ENCODE data around the gene TFIP11. TPM values are rescaled to one million over a fixed set of nuclear protein-coding genes. Genes with fewer than 3 reads are reported as not detected.

TFIP11 gene
- total and polyA plus RNA-seq, 10 of the 15 experiments (the other 5 are each of a cell fraction or from before 2014, with no cell fraction given), result 14.2 to 43.3 (median 31.9) TPM

DNA sequence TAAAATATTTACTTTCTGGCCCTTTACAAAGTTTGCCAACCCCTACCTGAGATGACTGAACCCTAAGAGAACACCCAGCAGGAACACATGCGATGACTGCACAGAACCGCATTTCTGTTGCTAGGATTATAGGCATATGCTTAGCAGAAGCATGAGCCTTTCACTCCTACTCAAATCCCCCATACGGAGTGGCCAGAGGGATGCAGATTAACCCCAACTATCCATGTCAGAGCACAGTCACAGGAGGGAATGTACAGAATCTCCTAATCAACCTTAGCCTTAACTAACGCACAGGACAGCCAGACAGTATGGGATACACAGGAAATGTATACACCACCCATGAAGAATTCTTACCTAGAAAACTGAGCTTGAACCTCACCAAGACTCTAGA lies 34.9 kb downstream of the TFIP11 start:
- in situ Hi-C loops (cut with MboI) (no loop called here), intact Hi-C loops (cut with micrococcal nuclease; ENCODE audit: unreplicated experiment) (no loop called here)
- no peak for TF ChIP-seq TCF12 (IDR thresholded peaks at IDR 0.05; ENCODE audit: low read depth, low read length)
- H4K20me1 ChIP-seq (ENCODE audit: control insufficient read depth, insufficient read depth), result no peaks in the 10 kb centered on the region
- H3K27me3 ChIP-seq (replicated peaks in 1 of 2; ENCODE audit: control insufficient read depth in 2 of 2, insufficient read depth in 2 of 2, low read length in 1 of 2), result no peaks in the 10 kb centered on the region
- DNase-seq (ENCODE audit: low read depth, low spot score), result no peak
- no peak overlapping the region for H3K27ac ChIP-seq (ENCODE audit: control insufficient read depth, insufficient read depth)
- ChIA-PET SMC1A (ENCODE audit: uncharacterized antibody, unreplicated experiment) (interaction anchor here (0.5 to 0.9 kb wide), 2 partner anchors 46 to 146 kb away, joined by 3 read pairs; no protein-coding TSS in a partner anchor), RAD21 (ENCODE audit: unreplicated experiment) (no interaction called here), POLR2A (no interaction called here), CTCF (interaction anchor here (1.5 kb wide), 1 partner anchor 16 kb away, joined by 3 read pairs; no protein-coding TSS in a partner anchor)
- 44% methylated on average over 4 of the region's 4 CpGs for WGBS (ENCODE audit: insufficient coverage, insufficient replicate concordance, low lambda C conversion rate, missing lambda C conversion rate)
- ATAC-seq, result no peak
- H3K9me3 ChIP-seq (replicated peaks; ENCODE audit: control insufficient read depth, insufficient read depth, low read length), result no peaks in the 10 kb centered on the region
- no peak overlapping the region for H3K4me3 ChIP-seq
- peaks cover 34% of the 10 kb centered on the region for H3K4me1 ChIP-seq (ENCODE audit: control insufficient read depth, insufficient read depth, low read length)
- H3K4me2 ChIP-seq (ENCODE audit: control insufficient read depth, insufficient read depth), result 0 out of 2 replicates have a peak overlapping the region, but pooled peaks have one; percentile 12
- BruUV-seq (replicated peaks), result no TSS peak
- peaks cover 35% of the 10 kb centered on the region for H3K79me2 ChIP-seq (ENCODE audit: control insufficient read depth, insufficient read depth, low read length)
- no peak overlapping the region for H2AFZ ChIP-seq (ENCODE audit: control insufficient read depth, low read depth, low read length)
- FAIRE-seq, result no peak
- H3K9ac ChIP-seq (ENCODE audit: control insufficient read depth, insufficient read depth, low read length), result no peak overlapping the region
- peaks cover 2 to 9% of the 10 kb centered on the region in 2 experiments for H3K36me3 ChIP-seq (ENCODE audit: control insufficient read depth in 2 of 2, insufficient read depth in 2 of 2, low read length in 1 of 2)

DNA sequence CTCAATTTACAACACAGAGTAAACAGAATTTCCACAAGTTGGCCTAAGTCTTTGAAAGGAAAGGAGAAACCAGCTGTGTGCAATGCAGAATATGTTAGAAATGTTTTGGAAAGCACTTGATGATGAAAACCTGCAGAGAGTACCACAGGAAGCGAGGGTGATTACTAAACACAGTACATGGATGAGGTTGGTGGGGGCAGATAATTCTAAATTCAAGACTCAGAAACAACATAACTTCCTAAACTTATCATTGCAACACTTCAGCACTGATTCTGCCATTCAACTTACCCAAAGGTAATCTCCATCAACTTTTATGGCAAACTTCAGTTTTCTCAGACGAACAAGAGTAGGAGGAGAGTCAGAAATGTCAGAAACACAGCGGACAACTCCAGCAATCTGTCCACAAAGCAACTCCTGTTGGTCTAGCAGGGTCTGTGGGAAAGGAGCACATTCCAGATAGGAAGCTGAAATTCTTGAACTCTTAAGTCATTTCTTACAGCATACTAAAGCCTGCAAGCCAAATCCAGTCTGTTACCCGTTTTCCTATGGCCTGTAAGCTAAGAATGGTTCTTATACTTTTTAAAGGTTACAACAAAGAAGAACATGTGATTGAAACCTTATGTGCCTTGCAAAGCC lies 35.5 kb downstream of the TFIP11 start:
- Histone ChIP-seq H4K20me1 (ENCODE audit: control insufficient read depth, insufficient read depth) (no peaks in the 10 kb centered on the region), H3K9ac (ENCODE audit: control insufficient read depth, insufficient read depth, low read length) (no peak overlapping the region), H3K4me3 (no peak overlapping the region), H3K27ac (ENCODE audit: control insufficient read depth, insufficient read depth) (no peak overlapping the region), H3K79me2 (ENCODE audit: control insufficient read depth, insufficient read depth, low read length) (peaks cover 35% of the 10 kb centered on the region), H3K4me1 (ENCODE audit: control insufficient read depth, insufficient read depth, low read length) (peaks cover 30% of the 10 kb centered on the region), H3K27me3 (replicated peaks in 1 of 2; ENCODE audit: control insufficient read depth in 2 of 2, insufficient read depth in 2 of 2, low read length in 1 of 2) (no peaks in the 10 kb centered on the region), H3K9me3 (replicated peaks; ENCODE audit: control insufficient read depth, insufficient read depth, low read length) (no peaks in the 10 kb centered on the region), H3K36me3 (ENCODE audit: control insufficient read depth in 2 of 2, insufficient read depth in 2 of 2, low read length in 1 of 2) (peaks cover 3 to 12% of the 10 kb centered on the region in 2 experiments), H3K4me2 (ENCODE audit: control insufficient read depth, insufficient read depth) (no peak overlapping the region), H2AFZ (ENCODE audit: control insufficient read depth, low read depth, low read length) (no peak overlapping the region)
- POLR2A ChIA-PET, result interaction anchor here (0.6 kb wide), 1 partner anchor 113 kb away, joined by 3 read pairs; no protein-coding TSS in a partner anchor
- WGBS (ENCODE audit: insufficient coverage, insufficient replicate concordance, low lambda C conversion rate, missing lambda C conversion rate), result 85% methylated on average over 4 of the region's 4 CpGs
- ATAC-seq, result no peak
- intact Hi-C loops (cut with micrococcal nuclease; ENCODE audit: unreplicated experiment), result no loop called here
- no peak for DNase-seq (ENCODE audit: low read depth, low spot score)
- SMC1A ChIA-PET (ENCODE audit: uncharacterized antibody, unreplicated experiment), result interaction anchor here (0.5 to 0.9 kb wide), 2 partner anchors 45 to 147 kb away, joined by 3 read pairs; no protein-coding TSS in a partner anchor
- CTCF ChIA-PET, result interaction anchor here (1.5 kb wide), 1 partner anchor 16 kb away, joined by 3 read pairs; no protein-coding TSS in a partner anchor
- in situ Hi-C loops (cut with MboI), result no loop called here
- no TSS peak for BruUV-seq (replicated peaks)
- FAIRE-seq, result no peak
- RAD21 ChIA-PET (ENCODE audit: unreplicated experiment), result no interaction called here
- TF ChIP-seq, protein P1, sequence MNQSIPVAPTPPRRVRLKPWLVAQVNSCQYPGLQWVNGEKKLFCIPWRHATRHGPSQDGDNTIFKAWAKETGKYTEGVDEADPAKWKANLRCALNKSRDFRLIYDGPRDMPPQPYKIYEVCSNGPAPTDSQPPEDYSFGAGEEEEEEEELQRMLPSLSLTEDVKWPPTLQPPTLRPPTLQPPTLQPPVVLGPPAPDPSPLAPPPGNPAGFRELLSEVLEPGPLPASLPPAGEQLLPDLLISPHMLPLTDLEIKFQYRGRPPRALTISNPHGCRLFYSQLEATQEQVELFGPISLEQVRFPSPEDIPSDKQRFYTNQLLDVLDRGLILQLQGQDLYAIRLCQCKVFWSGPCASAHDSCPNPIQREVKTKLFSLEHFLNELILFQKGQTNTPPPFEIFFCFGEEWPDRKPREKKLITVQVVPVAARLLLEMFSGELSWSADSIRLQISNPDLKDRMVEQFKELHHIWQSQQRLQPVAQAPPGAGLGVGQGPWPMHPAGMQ (IDR thresholded peaks at IDR 0.05; ENCODE audit: borderline replicate concordance), result no peak
- TF ChIP-seq RBBP5 (conservative IDR thresholded peaks at IDR 0.05) (no peak), ZNF217 (IDR thresholded peaks at IDR 0.05) (no peak), SIX5 (IDR thresholded peaks at IDR 0.05; ENCODE audit: low read depth, low read length, severe bottlenecking) (no peak), NFXL1 (IDR thresholded peaks at IDR 0.05; ENCODE audit: borderline replicate concordance) (no peak), CEBPB (IDR thresholded peaks at IDR 0.05; ENCODE audit: borderline replicate concordance in 1 of 2, low read depth in 2 of 2, low read length in 2 of 2) (no peak), NR2C1 (IDR thresholded peaks at IDR 0.05) (no peak)
- TF ChIP-seq, protein P2, sequence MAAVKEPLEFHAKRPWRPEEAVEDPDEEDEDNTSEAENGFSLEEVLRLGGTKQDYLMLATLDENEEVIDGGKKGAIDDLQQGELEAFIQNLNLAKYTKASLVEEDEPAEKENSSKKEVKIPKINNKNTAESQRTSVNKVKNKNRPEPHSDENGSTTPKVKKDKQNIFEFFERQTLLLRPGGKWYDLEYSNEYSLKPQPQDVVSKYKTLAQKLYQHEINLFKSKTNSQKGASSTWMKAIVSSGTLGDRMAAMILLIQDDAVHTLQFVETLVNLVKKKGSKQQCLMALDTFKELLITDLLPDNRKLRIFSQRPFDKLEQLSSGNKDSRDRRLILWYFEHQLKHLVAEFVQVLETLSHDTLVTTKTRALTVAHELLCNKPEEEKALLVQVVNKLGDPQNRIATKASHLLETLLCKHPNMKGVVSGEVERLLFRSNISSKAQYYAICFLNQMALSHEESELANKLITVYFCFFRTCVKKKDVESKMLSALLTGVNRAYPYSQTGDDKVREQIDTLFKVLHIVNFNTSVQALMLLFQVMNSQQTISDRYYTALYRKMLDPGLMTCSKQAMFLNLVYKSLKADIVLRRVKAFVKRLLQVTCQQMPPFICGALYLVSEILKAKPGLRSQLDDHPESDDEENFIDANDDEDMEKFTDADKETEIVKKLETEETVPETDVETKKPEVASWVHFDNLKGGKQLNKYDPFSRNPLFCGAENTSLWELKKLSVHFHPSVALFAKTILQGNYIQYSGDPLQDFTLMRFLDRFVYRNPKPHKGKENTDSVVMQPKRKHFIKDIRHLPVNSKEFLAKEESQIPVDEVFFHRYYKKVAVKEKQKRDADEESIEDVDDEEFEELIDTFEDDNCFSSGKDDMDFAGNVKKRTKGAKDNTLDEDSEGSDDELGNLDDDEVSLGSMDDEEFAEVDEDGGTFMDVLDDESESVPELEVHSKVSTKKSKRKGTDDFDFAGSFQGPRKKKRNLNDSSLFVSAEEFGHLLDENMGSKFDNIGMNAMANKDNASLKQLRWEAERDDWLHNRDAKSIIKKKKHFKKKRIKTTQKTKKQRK (IDR thresholded peaks at IDR 0.05; ENCODE audit: low read depth, low read length), result no peak

All from GM12878 (cell line).